Tibial nerve (tissue), 4 donors: ENCODE data around the gene MAG. TPM values are rescaled to one million over a fixed set of nuclear protein-coding genes. Genes with fewer than 3 reads are reported as not detected.

Experiments used
- DNase-seq, 2 donors: peaks; one replicate each; pipeline ENCODE4 v3.0.0-alpha.2; 2019; ENCODE audit warnings: low spot score in 2 of 2
- H3K27ac ChIP-seq, 4 donors: fragments of 200-600 bp; sonication (generic) in 3 of 4; one replicate each; pipeline ENCODE4 v1.5.1; 2017 to 2019; ENCODE audit warnings: mild to moderate bottlenecking in 1 of 4
- H3K27me3 ChIP-seq, 2 donors: fragments of 200-600 bp; sonication (generic) in 1 of 2; one replicate each; pipeline versions ENCODE4 v1.5.1 to v1.6.0; 2017 to 2019
- H3K36me3 ChIP-seq, 3 donors: fragments of 200-600 bp; sonication (generic); one replicate each; pipeline ENCODE4 v1.5.1; 2018 to 2019
- H3K4me1 ChIP-seq, 4 donors: fragments of 200-600 bp; sonication (generic) in 3 of 4; one replicate each; pipeline ENCODE4 v1.5.1; 2017 to 2019
- H3K4me3 ChIP-seq, 4 donors: fragments of 200-600 bp; sonication (generic) in 3 of 4; one replicate each; pipeline ENCODE4 v1.5.1; 2017 to 2019; ENCODE audit warnings: mild to moderate bottlenecking in 1 of 4, moderate library complexity in 1 of 4
- H3K9me3 ChIP-seq, 4 donors: fragments of 200-600 bp; sonication (generic) in 3 of 4; one replicate each; pipeline ENCODE4 v1.5.1; 2017 to 2019
- CTCF ChIP-seq, 5 experiments: fragments of 200-600 bp in 3 of 5; fragments of 450-650 bp in 2 of 5; sonication (generic) in 3 of 5; IDR thresholded peaks; one replicate each; pipeline ENCODE4 v1.5.1; 2016 to 2019; ENCODE audit warnings: antibody characterized with exemption in 5 of 5, mild to moderate bottlenecking in 3 of 5, moderate library complexity in 2 of 5
- EP300 ChIP-seq, 2 donors: sonication (generic); formaldehyde crosslinking; IDR thresholded peaks; one replicate each; pipeline ENCODE4 v1.6.1; 2017; ENCODE audit warnings: antibody characterized with exemption in 2 of 2, mild to moderate bottlenecking in 1 of 2
- POLR2A ChIP-seq, 2 donors: fragments of 450-650 bp; IDR thresholded peaks; one replicate each; pipeline ENCODE4 v1.6.1; 2017; ENCODE audit warnings: antibody characterized with exemption in 2 of 2, mild to moderate bottlenecking in 2 of 2, moderate library complexity in 2 of 2
- WGBS, 2 donors: methylation state at CpG; one replicate each; pipeline ENCODE4 v1.1.5; 2018; 5-methylcytosine and 5-hydroxymethylcytosine counted together
- total RNA-seq, 4 donors: library from RNA; depleted of rRNA; stranded (reverse); fragments of >200 nt; gene quantifications; one replicate each; pipeline ENCODE4 v1.1.0, GENCODE V29; 2016

The MAG gene
- total RNA-seq, 4 donors from 2014 or later = 31.8 to 49.6 (median 38.4) TPM

DNA sequence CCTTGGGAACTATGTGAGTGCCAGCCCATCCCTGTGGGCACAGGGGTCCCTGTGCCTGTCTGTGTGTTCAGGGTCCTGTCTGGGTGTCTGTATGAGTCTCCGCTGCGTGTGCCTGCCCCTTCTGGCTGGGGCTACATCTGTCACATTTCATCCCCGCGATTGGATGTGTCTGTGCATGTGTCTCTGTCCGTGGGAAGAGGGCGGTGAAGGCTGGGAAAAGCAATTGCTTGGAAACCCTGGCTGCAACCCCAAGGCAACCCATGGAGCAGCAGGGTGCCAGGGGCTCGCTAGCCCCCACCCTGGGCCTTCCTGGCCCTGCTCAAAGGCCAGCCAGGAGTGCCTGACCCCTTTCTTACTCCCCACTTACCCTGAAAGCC, 1.4 kb downstream of the MAG start:
- H3K9me3 ChIP-seq = no peaks in the 10 kb centered on the region
- peaks cover 0 to 55% of the 10 kb centered on the region in 2 donors for H3K27me3 ChIP-seq
- peak overlapping the region in 2 of 4 donors; percentile 25 to 46 for H3K4me3 ChIP-seq
- no peak for DNase-seq
- peaks cover 0 to 28% (median 3%) of the 10 kb centered on the region in 4 donors for H3K4me1 ChIP-seq
- no peaks in the 10 kb centered on the region for H3K36me3 ChIP-seq
- 12 to 17% methylated on average over 5 to 7 of the region's 7 CpGs for WGBS, 2 donors
- TF ChIP-seq POLR2A (IDR thresholded peaks at IDR 0.05) (no peak), CTCF (IDR thresholded peaks at IDR 0.05) (no peak), EP300 (IDR thresholded peaks at IDR 0.05) (no peak)
- H3K27ac ChIP-seq = peak overlapping the region in 2 of 4 donors; percentile 53 to 81

- no peak for TF ChIP-seq EP300 (IDR thresholded peaks at IDR 0.05)
- TF ChIP-seq CTCF (IDR thresholded peaks at IDR 0.05) = no peak
- no peak for TF ChIP-seq POLR2A (IDR thresholded peaks at IDR 0.05)
- H3K4me3 ChIP-seq = peak overlapping the region in 1 of 4 donors; percentile 46
- peaks cover 0 to 57% of the 10 kb centered on the region in 2 donors for H3K27me3 ChIP-seq
- no peaks in the 10 kb centered on the region for H3K36me3 ChIP-seq
- 29 to 30% methylated on average over 10 to 17 of the region's 17 CpGs for WGBS, 2 donors
- no peaks in the 10 kb centered on the region for H3K9me3 ChIP-seq
- peaks cover 0 to 28% (median 3%) of the 10 kb centered on the region in 4 donors for H3K4me1 ChIP-seq
- H3K27ac ChIP-seq = peak overlapping the region in 2 of 4 donors; percentile 53 to 81
- DNase-seq = no peak
These were observed 1.8 kb downstream of the MAG start for GRCh38 chr19:35293808-35294207.

DNA sequence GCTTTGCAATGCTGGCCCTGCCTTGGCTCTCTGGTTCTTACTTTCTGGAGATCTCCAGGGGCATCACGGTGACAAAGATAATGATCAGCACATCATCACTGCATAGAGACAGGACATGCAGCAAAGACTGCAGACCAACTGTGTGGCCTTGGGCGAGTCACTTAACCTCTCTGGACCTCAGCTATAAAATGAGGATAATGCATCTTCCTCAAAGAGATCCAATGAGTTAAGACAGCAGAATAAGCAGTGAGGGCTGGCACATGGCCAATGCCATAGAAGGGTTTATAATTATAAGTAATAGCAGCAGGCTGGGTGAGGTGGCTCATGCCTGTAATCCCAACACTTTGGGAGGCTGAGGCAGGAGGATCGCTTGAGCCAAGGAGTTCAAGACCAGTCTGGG, 2.4 kb downstream of the MAG start:
- 61 to 63% methylated on average over 3 of the region's 3 CpGs for WGBS, 2 donors
- peaks cover 0 to 62% of the 10 kb centered on the region in 2 donors for H3K27me3 ChIP-seq
- peak overlapping the region in 1 of 4 donors; percentile 81 for H3K27ac ChIP-seq
- no peaks in the 10 kb centered on the region for H3K36me3 ChIP-seq
- peaks cover 0 to 28% (median 3%) of the 10 kb centered on the region in 4 donors for H3K4me1 ChIP-seq
- TF ChIP-seq CTCF (IDR thresholded peaks at IDR 0.05) (no peak), EP300 (IDR thresholded peaks at IDR 0.05) (no peak), POLR2A (IDR thresholded peaks at IDR 0.05) (no peak)
- H3K9me3 ChIP-seq = no peaks in the 10 kb centered on the region
- no peak for DNase-seq
- no peak overlapping the region for H3K4me3 ChIP-seq

- WGBS, 2 donors = 34 to 50% methylated on average over 18 to 25 of the region's 25 CpGs
- Histone ChIP-seq H3K9me3 (no peaks in the 10 kb centered on the region), H3K27ac (peak overlapping the region in 2 of 4 donors; percentile 45 to 81)
These were observed 3.2 kb downstream of the MAG start for GRCh38 chr19:35294859-35295791.

More at GRCh38 chr19:35294859-35295791, 3.2 kb downstream of the MAG start:
- H3K4me3 ChIP-seq = no peak overlapping the region
- no peak for DNase-seq
- no peaks in the 10 kb centered on the region for H3K36me3 ChIP-seq
- TF ChIP-seq CTCF (IDR thresholded peaks at IDR 0.05) = no peak
- peaks cover 0 to 66% of the 10 kb centered on the region in 2 donors for H3K27me3 ChIP-seq
- peaks cover 0 to 32% (median 3%) of the 10 kb centered on the region in 4 donors for H3K4me1 ChIP-seq
